K562 (cell line): ENCODE measurements around the gene CENPQ. TPM values are rescaled to one million over a fixed set of nuclear protein-coding genes. Genes with fewer than 3 reads are reported as not detected.

Experiments
- ADNP ChIP-seq: fragments of 200-800 bp; sonication (Bioruptor generic); IDR thresholded peaks from 2 replicates; pipeline ENCODE4 v1.6.1; 2016; ENCODE audit warnings: missing genetic modification characterization, missing compliant biosample characterization
- CEBPZ ChIP-seq: fragments of 150-350 bp; IDR thresholded peaks from 2 replicates; pipeline ENCODE4 v1.6.1; 2014; ENCODE audit warnings: low read depth, mild to moderate bottlenecking, low read length, borderline replicate concordance
- ELF1 ChIP-seq: fragments of 200-800 bp; sonication (Bioruptor generic); IDR thresholded peaks from 2 replicates; pipeline ENCODE4 v1.6.1; 2016; ENCODE audit warnings: missing genetic modification characterization, missing compliant biosample characterization
- FOXJ2 ChIP-seq: fragments of 200-800 bp; sonication (Bioruptor generic); IDR thresholded peaks from 2 replicates; pipeline ENCODE4 v1.6.1; 2016; ENCODE audit warnings: missing genetic modification characterization, missing compliant biosample characterization
- FOXK1 ChIP-seq: sonication (generic); formaldehyde crosslinking; IDR thresholded peaks from 2 replicates; pipeline ENCODE4 v1.8.0; 2022; ENCODE audit warnings: missing genetic modification reagents, mild to moderate bottlenecking, borderline replicate concordance
- FOXO4 ChIP-seq: fragments of 450-650 bp; formaldehyde crosslinking; IDR thresholded peaks from 2 replicates; pipeline ENCODE4 v1.4.0; 2020; ENCODE audit warnings: mild to moderate bottlenecking, moderate library complexity
- KLF10 ChIP-seq: fragments of 250-450 bp; sonication (Bioruptor Pico); IDR thresholded peaks from 2 replicates; pipeline ENCODE4 v1.6.1; 2021; ENCODE audit warnings: matching md5 sums
- LCOR ChIP-seq: sonication (generic); formaldehyde crosslinking; IDR thresholded peaks from 2 replicates; pipeline ENCODE4 v1.8.0; 2022; ENCODE audit warnings: mild to moderate bottlenecking, missing genetic modification reagents
- SAP30 ChIP-seq: fragments of 200-600 bp; sonication (generic); IDR thresholded peaks from 2 replicates; pipeline ENCODE4 v1.6.1; 2012; ENCODE audit warnings: borderline replicate concordance, low read depth, mild to moderate bottlenecking, moderate library complexity, low read length, control low read depth, inconsistent platforms; ENCODE audit not compliant: insufficient read depth, poor library complexity, severe bottlenecking
- SMARCC2 ChIP-seq: fragments of 450-650 bp; IDR thresholded peaks from 2 replicates; pipeline ENCODE4 v1.6.1; 2017; ENCODE audit warnings: antibody characterized with exemption, moderate library complexity, mild to moderate bottlenecking, low read depth
- ZNF184 ChIP-seq: sonication (generic); formaldehyde crosslinking; IDR thresholded peaks from 2 replicates; pipeline ENCODE4 v1.5.0; 2020; ENCODE audit warnings: missing genetic modification reagents
- ZNF224 ChIP-seq: sonication (generic); formaldehyde crosslinking; IDR thresholded peaks from 2 replicates; pipeline ENCODE4 v1.8.0; 2022; ENCODE audit warnings: mild to moderate bottlenecking, missing genetic modification reagents
- ZNF584 ChIP-seq: fragments of 200-800 bp; sonication (Bioruptor generic); IDR thresholded peaks from 2 replicates; pipeline ENCODE4 v1.6.1; 2016; ENCODE audit warnings: low read depth, mild to moderate bottlenecking, missing genetic modification characterization, missing compliant biosample characterization
- ZNF76 ChIP-seq: fragments of 250-450 bp; sonication (Bioruptor Pico); IDR thresholded peaks from 2 replicates; pipeline ENCODE4 v1.4.0; 2020; ENCODE audit warnings: mild to moderate bottlenecking, moderate library complexity, borderline replicate concordance
- polyA plus RNA-seq, 8 experiments: library from polyadenylated mRNA; depleted of rRNA in 4 of 8; stranded (reverse) in 5 of 8; unstranded in 3 of 8; fragments of >200 nt; fragmentation: Nextera tagmentation in 2 of 8; fragmentation: Illumina TruSeq in 1 of 8; extraction: Ambion mirVana in 2 of 8; extraction: Trizol in 1 of 8; gene quantifications; 2 replicates each; pipeline versions ENCODE4 v1.2.1 to v1.2.3, GENCODE V29; 2011 to 2014; ENCODE audit warnings: inconsistent platforms in 1 of 8, missing spikeins in 1 of 8
- total RNA-seq, 7 experiments: library from RNA; depleted of rRNA in 6 of 7; stranded (reverse); fragments of >200 nt in 6 of 7; fragmentation: Illumina TruSeq in 2 of 7; extraction: Trizol in 2 of 7; gene quantifications; 2 replicates each; pipeline versions ENCODE4 v1.2.1 to v1.2.3, GENCODE V29; 2011 to 2021; ENCODE audit warnings: low replicate concordance in 1 of 7
- TF ChIP-seq, protein P1 (sequence below): fragments of 250-450 bp; sonication (Bioruptor Pico); IDR thresholded peaks from 2 replicates; pipeline ENCODE4 v1.5.0; 2022; ENCODE audit warnings: mild to moderate bottlenecking
- TF ChIP-seq, protein P2 (sequence below), 2 experiments: fragments of 450-650 bp; IDR thresholded peaks; 2 replicates each; pipeline ENCODE4 v1.6.1; 2016

Gene CENPQ
- total and polyA plus RNA-seq, 9 of the 15 experiments (the other 6 are each of a cell fraction or from before 2014, with no cell fraction given) = 12.7 to 48.3 (median 26.4) TPM

DNA sequence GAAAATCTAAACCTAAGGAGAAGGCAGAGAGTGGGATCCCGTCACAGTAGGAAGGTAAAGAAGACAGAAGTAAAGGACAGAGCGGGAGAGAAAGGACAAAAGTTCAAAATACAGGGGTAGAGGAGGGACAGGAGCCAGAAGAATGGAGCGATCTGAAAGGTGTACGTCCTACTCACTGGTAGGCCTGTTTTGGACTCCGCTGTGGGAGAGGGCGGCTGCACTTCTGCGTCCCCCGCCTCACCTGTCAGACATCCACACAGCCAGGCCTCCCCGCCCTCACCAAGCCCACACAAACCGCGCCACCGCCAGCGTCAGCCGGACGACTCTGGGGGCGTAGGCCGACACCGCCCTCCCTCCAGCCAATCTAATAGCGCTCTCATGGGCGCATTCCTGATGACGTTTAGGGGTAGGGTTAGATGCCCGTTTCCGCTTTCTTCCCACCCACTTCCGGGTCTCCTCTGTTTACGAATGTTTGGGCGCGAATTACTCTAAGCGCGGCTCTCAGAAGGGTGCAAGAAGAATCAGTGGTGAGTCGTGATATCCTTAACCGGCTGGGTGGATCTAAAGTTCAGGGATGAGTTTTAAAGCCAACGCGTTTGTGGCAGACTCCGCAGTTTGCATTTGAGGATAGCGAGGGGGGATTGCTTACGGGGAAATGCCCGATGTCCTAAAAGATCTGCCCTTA is at the start of gene CENPQ, which contains the start of gene MMUT (continued):
- TF ChIP-seq, protein P1, sequence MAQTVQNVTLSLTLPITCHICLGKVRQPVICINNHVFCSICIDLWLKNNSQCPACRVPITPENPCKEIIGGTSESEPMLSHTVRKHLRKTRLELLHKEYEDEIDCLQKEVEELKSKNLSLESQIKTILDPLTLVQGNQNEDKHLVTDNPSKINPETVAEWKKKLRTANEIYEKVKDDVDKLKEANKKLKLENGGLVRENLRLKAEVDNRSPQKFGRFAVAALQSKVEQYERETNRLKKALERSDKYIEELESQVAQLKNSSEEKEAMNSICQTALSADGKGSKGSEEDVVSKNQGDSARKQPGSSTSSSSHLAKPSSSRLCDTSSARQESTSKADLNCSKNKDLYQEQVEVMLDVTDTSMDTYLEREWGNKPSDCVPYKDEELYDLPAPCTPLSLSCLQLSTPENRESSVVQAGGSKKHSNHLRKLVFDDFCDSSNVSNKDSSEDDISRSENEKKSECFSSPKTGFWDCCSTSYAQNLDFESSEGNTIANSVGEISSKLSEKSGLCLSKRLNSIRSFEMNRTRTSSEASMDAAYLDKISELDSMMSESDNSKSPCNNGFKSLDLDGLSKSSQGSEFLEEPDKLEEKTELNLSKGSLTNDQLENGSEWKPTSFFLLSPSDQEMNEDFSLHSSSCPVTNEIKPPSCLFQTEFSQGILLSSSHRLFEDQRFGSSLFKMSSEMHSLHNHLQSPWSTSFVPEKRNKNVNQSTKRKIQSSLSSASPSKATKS (CRISPR knock-in tag) = no peak
- TF ChIP-seq ADNP (tag) (no peak), ZNF184 (CRISPR knock-in tag) (no peak), FOXK1 (CRISPR knock-in tag) (0 out of 2 replicates have a peak, but pooled peaks have one; percentile 87), FOXJ2 (tag) (0 out of 2 replicates have a peak, but pooled peaks have one; percentile 39), SAP30 (peak; percentile 91), ZNF584 (CRISPR knock-in tag) (no peak), KLF10 (CRISPR knock-in tag) (no peak), ELF1 (tag) (peak; percentile 99), CEBPZ (no peak), ZNF224 (CRISPR knock-in tag) (no peak), LCOR (peak; percentile 86), ZNF76 (CRISPR knock-in tag) (0 out of 2 replicates have a peak, but pooled peaks have one; percentile 10), SMARCC2 (no peak), FOXO4 (CRISPR knock-in tag) (no peak)
- TF ChIP-seq, protein P2, sequence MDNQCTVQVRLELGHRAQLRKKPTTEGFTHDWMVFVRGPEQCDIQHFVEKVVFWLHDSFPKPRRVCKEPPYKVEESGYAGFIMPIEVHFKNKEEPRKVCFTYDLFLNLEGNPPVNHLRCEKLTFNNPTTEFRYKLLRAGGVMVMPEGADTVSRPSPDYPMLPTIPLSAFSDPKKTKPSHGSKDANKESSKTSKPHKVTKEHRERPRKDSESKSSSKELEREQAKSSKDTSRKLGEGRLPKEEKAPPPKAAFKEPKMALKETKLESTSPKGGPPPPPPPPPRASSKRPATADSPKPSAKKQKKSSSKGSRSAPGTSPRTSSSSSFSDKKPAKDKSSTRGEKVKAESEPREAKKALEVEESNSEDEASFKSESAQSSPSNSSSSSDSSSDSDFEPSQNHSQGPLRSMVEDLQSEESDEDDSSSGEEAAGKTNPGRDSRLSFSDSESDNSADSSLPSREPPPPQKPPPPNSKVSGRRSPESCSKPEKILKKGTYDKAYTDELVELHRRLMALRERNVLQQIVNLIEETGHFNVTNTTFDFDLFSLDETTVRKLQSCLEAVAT (IDR thresholded peaks at IDR 0.05) = peak in 1 of 2 experiments; percentile 86; a peak in 2 of 4 replicates
